K562 (cell line): ENCODE results near the gene WNT3. TPM values are rescaled to one million over a fixed set of nuclear protein-coding genes. Genes with fewer than 3 reads are reported as not detected.

Experiments used
- MTF1 ChIP-seq: fragments of 250-450 bp; sonication (Bioruptor Pico); IDR thresholded peaks from 2 replicates; pipeline ENCODE4 v1.9.0; 2021; ENCODE audit warnings: moderate library complexity, mild to moderate bottlenecking, inconsistent platforms, borderline replicate concordance
- MYC ChIP-seq, 2 experiments: fragments of 250-450 bp in 1 of 2; sonication (Bioruptor Pico) in 1 of 2; IDR thresholded peaks; 2 replicates each; pipeline versions ENCODE4 v1.5.1 to v1.6.1; 2012 to 2021; ENCODE audit warnings: low read depth in 2 of 2, borderline replicate concordance in 1 of 2, improper control_type of control experiment in 1 of 2, low read length in 1 of 2, mild to moderate bottlenecking in 1 of 2, moderate library complexity in 1 of 2
- SAP30 ChIP-seq: fragments of 200-600 bp; sonication (generic); IDR thresholded peaks from 2 replicates; pipeline ENCODE4 v1.6.1; 2012; ENCODE audit warnings: borderline replicate concordance, low read depth, mild to moderate bottlenecking, moderate library complexity, low read length, control low read depth, inconsistent platforms; ENCODE audit not compliant: insufficient read depth, poor library complexity, severe bottlenecking
- TCFL5 ChIP-seq: fragments of 250-450 bp; sonication (Bioruptor Pico); conservative IDR thresholded peaks from 2 replicates; pipeline ENCODE4 v1.6.1; 2021; ENCODE audit warnings: mild to moderate bottlenecking, moderate library complexity, matching md5 sums
- XRCC3 ChIP-seq: fragments of 450-650 bp; IDR thresholded peaks from 2 replicates; pipeline ENCODE4 v1.6.1; 2017; ENCODE audit warnings: mild to moderate bottlenecking, moderate library complexity
- ZBTB1 ChIP-seq: sonication (generic); formaldehyde crosslinking; IDR thresholded peaks from 2 replicates; pipeline ENCODE4 v1.8.1; 2023; ENCODE audit warnings: missing genetic modification reagents, low read depth, mild to moderate bottlenecking, borderline replicate concordance
- ZC3H8 ChIP-seq: fragments of 450-650 bp; IDR thresholded peaks from 2 replicates; pipeline ENCODE4 v1.6.1; 2017
- ZNF282 ChIP-seq: sonication (generic); formaldehyde crosslinking; IDR thresholded peaks from 2 replicates; pipeline ENCODE4 v1.8.1; 2023; ENCODE audit warnings: missing genetic modification reagents
- ZNF695 ChIP-seq: fragments of 450-650 bp; formaldehyde crosslinking; IDR thresholded peaks from 2 replicates; pipeline ENCODE4 v1.4.0; 2020; ENCODE audit warnings: mild to moderate bottlenecking, moderate library complexity
- polyA plus RNA-seq, 8 experiments: library from polyadenylated mRNA; depleted of rRNA in 4 of 8; stranded (reverse) in 5 of 8; unstranded in 3 of 8; fragments of >200 nt; fragmentation: Nextera tagmentation in 2 of 8; fragmentation: Illumina TruSeq in 1 of 8; extraction: Ambion mirVana in 2 of 8; extraction: Trizol in 1 of 8; gene quantifications; 2 replicates each; pipeline versions ENCODE4 v1.2.1 to v1.2.3, GENCODE V29; 2011 to 2014; ENCODE audit warnings: inconsistent platforms in 1 of 8, missing spikeins in 1 of 8
- total RNA-seq, 7 experiments: library from RNA; depleted of rRNA in 6 of 7; stranded (reverse); fragments of >200 nt in 6 of 7; fragmentation: Illumina TruSeq in 2 of 7; extraction: Trizol in 2 of 7; gene quantifications; 2 replicates each; pipeline versions ENCODE4 v1.2.1 to v1.2.3, GENCODE V29; 2011 to 2021; ENCODE audit warnings: low replicate concordance in 1 of 7
- TF ChIP-seq, protein P1 (sequence below): sonication (generic); formaldehyde crosslinking; IDR thresholded peaks from 2 replicates; pipeline ENCODE4 v1.8.0; 2022; ENCODE audit warnings: mild to moderate bottlenecking, missing genetic modification reagents
- TF ChIP-seq, protein P2 (sequence below), 2 experiments: fragments of 450-650 bp; IDR thresholded peaks; 2 replicates each; pipeline ENCODE4 v1.6.1; 2016; ENCODE audit warnings: mild to moderate bottlenecking in 2 of 2, borderline replicate concordance in 1 of 2, low read depth in 1 of 2, moderate library complexity in 1 of 2

The WNT3 gene
- total and polyA plus RNA-seq, 9 of the 15 experiments (the other 6 are each of a cell fraction or from before 2014, with no cell fraction given), result 1.5 to 6.1 (median 3.3) TPM

DNA sequence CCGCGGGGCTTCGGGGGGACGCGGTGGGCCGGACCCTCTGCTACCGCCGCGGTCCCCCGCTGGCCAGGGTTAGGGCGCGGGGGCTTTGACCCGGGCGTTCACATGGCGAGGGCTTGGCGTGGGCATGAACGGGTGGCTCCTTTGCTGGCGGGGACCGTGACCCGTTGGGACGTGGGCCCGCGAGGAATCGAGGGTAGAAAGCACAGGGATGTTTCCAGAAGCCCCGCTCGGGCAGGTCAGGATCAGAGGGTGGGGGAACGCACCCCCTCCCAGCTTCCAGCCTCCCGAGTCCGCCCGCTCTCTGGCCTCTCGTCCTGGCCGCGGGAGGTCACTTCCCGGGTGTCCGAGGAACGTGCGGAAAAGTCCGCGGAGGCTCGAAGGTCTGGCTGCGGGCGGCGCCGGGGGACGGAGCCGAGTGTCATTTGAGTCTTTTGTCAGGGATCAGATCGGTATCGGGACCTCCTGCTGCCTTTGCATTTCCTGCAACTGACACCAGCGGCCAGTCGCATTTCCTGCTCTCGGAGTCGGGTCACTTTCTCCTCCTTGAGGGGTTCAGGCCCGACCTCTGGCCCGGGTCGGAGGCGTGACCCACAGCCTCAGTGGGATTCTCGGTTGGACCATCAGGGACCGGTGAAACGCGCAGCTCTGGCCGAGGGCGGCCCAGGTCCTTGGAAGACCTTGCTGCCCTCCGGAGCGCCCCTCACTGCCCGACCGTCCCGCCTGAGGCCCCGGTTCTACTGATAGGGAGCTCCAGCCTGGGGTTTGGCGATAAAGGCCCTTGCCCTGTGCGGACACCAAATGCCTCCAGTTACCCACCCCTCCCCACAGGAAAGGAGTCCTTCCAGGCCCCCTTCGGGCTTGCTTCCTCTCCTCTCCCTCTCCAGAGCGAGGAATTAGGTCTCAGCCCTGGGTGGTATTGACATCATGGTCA is 702 bp upstream of the WNT3 start (continued):
- TF ChIP-seq SAP30, result no peak
- no peak for TF ChIP-seq ZC3H8
- no peak for TF ChIP-seq XRCC3
- TF ChIP-seq, protein P1, sequence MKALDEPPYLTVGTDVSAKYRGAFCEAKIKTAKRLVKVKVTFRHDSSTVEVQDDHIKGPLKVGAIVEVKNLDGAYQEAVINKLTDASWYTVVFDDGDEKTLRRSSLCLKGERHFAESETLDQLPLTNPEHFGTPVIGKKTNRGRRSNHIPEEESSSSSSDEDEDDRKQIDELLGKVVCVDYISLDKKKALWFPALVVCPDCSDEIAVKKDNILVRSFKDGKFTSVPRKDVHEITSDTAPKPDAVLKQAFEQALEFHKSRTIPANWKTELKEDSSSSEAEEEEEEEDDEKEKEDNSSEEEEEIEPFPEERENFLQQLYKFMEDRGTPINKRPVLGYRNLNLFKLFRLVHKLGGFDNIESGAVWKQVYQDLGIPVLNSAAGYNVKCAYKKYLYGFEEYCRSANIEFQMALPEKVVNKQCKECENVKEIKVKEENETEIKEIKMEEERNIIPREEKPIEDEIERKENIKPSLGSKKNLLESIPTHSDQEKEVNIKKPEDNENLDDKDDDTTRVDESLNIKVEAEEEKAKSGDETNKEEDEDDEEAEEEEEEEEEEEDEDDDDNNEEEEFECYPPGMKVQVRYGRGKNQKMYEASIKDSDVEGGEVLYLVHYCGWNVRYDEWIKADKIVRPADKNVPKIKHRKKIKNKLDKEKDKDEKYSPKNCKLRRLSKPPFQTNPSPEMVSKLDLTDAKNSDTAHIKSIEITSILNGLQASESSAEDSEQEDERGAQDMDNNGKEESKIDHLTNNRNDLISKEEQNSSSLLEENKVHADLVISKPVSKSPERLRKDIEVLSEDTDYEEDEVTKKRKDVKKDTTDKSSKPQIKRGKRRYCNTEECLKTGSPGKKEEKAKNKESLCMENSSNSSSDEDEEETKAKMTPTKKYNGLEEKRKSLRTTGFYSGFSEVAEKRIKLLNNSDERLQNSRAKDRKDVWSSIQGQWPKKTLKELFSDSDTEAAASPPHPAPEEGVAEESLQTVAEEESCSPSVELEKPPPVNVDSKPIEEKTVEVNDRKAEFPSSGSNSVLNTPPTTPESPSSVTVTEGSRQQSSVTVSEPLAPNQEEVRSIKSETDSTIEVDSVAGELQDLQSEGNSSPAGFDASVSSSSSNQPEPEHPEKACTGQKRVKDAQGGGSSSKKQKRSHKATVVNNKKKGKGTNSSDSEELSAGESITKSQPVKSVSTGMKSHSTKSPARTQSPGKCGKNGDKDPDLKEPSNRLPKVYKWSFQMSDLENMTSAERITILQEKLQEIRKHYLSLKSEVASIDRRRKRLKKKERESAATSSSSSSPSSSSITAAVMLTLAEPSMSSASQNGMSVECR, result no peak; the same call in 1 of the 2 replicates
- TF ChIP-seq ZBTB1 (CRISPR knock-in tag), result no peak
- TF ChIP-seq MYC (IDR thresholded peaks at IDR 0.05; ENCODE audit: low read depth, low read length), result peak; percentile 35; the same call in 1 of the 2 replicates
- TF ChIP-seq MYC (CRISPR knock-in tag; IDR thresholded peaks at IDR 0.05; ENCODE audit: borderline replicate concordance, low read depth), result no peak
- TF ChIP-seq ZNF695, result no peak
- TF ChIP-seq ZNF282 (CRISPR knock-in tag), result no peak
- TF ChIP-seq MTF1 (CRISPR knock-in tag), result no peak
- TF ChIP-seq TCFL5 (CRISPR knock-in tag), result no peak
- TF ChIP-seq, protein P2, sequence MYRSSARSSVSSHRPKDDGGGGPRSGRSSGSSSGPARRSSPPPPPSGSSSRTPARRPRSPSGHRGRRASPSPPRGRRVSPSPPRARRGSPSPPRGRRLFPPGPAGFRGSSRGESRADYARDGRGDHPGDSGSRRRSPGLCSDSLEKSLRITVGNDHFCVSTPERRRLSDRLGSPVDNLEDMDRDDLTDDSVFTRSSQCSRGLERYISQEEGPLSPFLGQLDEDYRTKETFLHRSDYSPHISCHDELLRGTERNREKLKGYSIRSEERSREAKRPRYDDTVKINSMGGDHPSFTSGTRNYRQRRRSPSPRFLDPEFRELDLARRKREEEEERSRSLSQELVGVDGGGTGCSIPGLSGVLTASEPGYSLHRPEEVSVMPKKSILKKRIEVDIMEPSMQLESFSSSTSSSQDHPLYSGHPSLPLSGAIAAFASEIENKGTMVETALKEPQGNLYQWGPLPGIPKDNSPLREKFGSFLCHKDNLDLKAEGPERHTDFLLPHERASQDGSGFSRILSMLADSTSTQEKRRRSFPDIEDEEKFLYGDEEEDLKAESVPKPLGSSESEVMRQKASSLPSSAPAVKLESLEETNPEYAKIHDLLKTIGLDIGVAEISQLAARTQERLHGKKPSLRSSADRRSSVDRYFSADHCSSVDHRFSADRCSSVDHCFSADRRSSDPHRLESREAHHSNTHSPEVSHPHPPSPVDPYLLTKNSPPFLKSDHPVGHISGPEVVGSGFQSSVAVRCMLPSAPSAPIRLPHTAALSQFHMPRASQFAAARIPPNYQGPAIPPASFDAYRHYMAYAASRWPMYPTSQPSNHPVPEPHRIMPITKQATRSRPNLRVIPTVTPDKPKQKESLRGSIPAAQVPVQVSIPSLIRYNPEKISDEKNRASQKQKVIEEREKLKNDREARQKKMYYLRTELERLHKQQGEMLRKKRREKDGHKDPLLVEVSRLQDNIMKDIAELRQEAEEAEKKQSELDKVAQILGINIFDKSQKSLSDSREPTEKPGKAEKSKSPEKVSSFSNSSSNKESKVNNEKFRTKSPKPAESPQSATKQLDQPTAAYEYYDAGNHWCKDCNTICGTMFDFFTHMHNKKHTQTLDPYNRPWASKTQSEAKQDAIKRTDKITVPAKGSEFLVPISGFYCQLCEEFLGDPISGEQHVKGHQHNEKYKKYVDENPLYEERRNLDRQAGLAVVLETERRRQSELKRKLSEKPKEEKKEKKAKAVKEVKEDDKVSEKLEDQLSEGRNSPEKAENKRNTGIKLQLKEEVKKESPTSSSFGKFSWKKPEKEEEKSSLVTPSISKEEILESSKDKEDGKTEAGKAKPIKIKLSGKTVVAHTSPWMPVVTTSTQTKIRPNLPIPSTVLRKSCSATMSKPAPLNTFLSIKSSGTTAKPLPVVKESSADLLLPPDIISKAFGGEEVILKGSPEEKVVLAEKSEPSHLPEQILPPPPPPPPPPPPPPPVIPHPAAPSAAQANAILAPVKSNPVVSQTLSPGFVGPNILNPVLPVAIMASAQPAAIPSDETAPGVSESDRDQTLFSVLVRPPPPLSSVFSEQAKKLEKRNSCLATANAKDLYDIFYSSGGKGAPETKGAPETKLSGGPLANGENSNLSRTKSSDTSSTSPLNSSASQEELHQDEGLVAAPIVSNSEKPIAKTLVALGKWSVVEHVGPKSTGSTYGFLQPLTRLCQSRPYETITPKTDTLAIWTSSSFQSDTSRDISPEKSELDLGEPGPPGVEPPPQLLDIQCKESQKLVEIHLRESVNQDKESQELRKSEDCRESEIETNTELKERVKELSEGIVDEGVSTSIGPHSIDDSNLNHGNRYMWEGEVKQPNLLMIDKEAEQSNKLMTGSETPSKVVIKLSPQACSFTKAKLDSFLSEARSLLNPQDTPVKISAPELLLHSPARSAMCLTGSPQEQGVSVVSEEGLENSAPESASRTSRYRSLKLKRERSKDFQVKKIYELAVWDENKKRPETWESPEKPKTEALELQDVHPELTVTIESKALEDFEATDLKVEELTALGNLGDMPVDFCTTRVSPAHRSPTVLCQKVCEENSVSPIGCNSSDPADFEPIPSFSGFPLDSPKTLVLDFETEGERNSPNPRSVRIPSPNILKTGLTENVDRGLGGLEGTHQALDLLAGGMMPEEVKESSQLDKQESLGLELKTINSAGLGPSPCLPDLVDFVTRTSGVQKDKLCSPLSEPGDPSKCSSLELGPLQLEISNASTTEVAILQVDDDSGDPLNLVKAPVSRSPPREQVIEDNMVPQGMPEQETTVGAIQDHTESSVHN (IDR thresholded peaks at IDR 0.05; ENCODE audit: borderline replicate concordance in 1 of 2, low read depth in 1 of 2), result no peak
